H1 (cell line): ENCODE measurements around the gene SKIDA1. TPM values are rescaled to one million over a fixed set of nuclear protein-coding genes. Genes with fewer than 3 reads are reported as not detected.

Source experiments
- NRF1 ChIP-seq: IDR thresholded peaks from 2 replicates; pipeline ENCODE4 v1.6.1; 2011; ENCODE audit warnings: mild to moderate bottlenecking, low read depth, low read length, improper control_type of control experiment
- RBBP5 ChIP-seq: IDR thresholded peaks from 2 replicates; pipeline ENCODE4 v1.7.1; 2012; ENCODE audit warnings: low read depth, mild to moderate bottlenecking, inconsistent platforms, low read length, moderate library complexity, borderline replicate concordance
- polyA plus RNA-seq, 7 experiments: library from polyadenylated mRNA; depleted of rRNA in 3 of 7; stranded (reverse) in 5 of 7; unstranded in 2 of 7; fragments of >200 nt in 5 of 7; fragments of 200-250 nt in 2 of 7; gene quantifications; 1 replicate in 5 of 7; 2 replicates in 1 of 7; 4 replicates in 1 of 7; pipeline versions ENCODE4 v1.2.1 to v1.2.3, GENCODE V29; 2011 to 2013; ENCODE audit warnings: missing spikeins in 2 of 7, mixed read lengths in 2 of 7
- total RNA-seq: library from RNA; stranded (reverse); fragmentation: NEBNext Ultra II Directional; extraction: Animal tissue kit (Norgen Biotek cat#: 25700); gene quantifications from 2 replicates; pipeline ENCODE4 v1.2.1, GENCODE V29; 2021
- TF ChIP-seq, protein P1 (sequence below): IDR thresholded peaks from 2 replicates; pipeline ENCODE4 v1.6.1; 2012; ENCODE audit warnings: inconsistent platforms
- TF ChIP-seq, protein P2 (sequence below): IDR thresholded peaks from 2 replicates; pipeline ENCODE4 v1.6.1; 2012; ENCODE audit warnings: low read length, inconsistent platforms

Gene SKIDA1
- total and polyA plus RNA-seq, 2 of the 8 experiments (the other 6 are each of a cell fraction or from before 2014, with no cell fraction given): 1.5 to 8.0 TPM

DNA sequence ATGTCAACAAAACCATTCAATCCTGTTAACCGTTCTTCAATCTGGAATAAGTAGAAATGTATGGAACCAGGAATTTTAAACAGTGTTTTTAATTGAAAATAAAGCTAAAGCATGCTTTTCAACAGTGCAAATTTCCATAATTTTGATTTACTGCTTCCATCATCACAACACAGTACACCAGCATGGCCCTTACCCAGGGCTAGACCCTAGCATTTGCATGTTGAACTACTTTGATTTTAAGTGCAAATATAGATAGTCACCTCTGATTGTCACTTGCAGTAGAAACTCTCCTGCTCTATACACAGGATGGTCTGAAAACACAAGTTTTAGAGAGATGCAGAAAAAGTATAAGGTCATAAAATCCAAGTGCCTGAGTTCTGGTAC is 12.1 kb downstream of the SKIDA1 start (continued):
- TF ChIP-seq, protein P1, sequence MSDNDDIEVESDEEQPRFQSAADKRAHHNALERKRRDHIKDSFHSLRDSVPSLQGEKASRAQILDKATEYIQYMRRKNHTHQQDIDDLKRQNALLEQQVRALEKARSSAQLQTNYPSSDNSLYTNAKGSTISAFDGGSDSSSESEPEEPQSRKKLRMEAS: no peak
- TF ChIP-seq, protein P2, sequence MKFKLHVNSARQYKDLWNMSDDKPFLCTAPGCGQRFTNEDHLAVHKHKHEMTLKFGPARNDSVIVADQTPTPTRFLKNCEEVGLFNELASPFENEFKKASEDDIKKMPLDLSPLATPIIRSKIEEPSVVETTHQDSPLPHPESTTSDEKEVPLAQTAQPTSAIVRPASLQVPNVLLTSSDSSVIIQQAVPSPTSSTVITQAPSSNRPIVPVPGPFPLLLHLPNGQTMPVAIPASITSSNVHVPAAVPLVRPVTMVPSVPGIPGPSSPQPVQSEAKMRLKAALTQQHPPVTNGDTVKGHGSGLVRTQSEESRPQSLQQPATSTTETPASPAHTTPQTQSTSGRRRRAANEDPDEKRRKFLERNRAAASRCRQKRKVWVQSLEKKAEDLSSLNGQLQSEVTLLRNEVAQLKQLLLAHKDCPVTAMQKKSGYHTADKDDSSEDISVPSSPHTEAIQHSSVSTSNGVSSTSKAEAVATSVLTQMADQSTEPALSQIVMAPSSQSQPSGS: no peak
- TF ChIP-seq RBBP5: no peak
- TF ChIP-seq NRF1: no peak
